GM19043 (cell line): ENCODE results near the gene HHLA2.

Experiments used
- ATAC-seq: cut with Tn5 transposase; IDR thresholded peaks from one replicate; pipeline ENCODE4 v1.9.1; 2021; ENCODE audit warnings: low read depth; ENCODE audit not compliant: unreplicated experiment

HHLA2 gene

DNA sequence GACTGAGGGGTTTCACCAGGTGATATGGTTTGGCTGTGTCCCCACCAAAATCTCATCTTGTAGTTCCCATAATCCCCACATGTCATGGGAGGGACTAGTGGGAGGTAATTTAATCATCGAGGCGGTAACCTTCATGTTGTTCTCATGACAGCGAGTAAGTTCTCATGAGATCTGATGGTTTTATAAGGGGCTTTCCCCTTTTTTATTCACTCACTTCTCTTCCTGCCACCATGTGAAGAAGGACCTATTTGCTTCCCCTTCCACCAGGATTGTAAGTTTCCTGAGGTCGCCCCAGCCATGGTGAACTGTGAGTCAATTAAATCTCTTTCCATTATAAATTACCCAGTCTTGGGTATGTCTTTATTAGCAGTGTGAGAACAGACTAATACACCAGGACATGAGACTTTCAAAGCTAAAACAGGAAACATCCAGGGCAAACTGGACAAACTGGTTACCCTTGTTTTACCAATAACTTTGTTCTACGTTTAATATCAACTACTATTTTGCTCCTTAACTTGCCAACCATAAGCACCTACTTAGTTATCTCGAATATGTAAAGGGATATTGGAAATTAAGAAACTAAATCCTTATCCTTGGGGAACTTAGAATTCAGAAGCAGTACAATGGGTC lies 115.9 kb downstream of the HHLA2 start:
- ATAC-seq: no peak

DNA sequence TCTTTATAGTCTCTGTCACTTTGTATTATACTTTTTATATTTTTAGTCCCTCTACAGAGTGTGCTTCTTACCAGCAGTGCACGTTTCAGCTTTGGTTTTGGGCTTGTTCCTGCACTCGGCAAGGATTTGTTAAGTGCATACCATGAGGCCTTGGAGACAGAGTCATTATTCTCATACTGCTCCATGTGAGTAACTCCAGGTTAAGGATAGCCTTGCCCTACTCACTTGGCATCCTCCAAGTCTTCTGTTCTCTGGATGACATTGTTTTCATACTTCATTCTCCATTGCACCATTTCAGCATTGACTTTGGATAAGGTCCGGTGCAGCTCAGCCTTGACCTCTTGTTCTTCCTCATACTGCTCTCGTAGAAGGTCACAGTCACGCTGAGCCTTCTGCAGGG lies 117.7 kb downstream of the HHLA2 start:
- ATAC-seq: no peak

DNA sequence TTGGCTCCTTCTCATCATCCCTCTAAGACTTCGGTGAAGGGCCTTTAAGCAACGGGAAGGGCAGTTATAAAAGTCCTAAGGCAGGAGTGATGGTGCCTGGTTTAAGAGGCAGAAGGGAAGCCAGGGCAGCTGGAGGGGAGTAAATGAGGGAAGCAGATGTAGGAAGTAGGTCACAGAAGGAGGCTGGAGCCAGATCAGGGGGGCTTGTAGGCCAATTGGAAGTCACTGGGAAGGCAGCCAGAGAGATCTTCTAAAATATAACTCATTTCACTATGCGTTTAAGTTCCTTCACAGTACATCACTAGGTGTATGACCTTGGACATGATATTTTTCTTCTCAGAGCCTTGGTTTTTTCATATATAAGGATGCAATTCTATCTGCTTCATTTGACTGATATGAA lies 119.3 kb downstream of the HHLA2 start:
- ATAC-seq: no peak

DNA sequence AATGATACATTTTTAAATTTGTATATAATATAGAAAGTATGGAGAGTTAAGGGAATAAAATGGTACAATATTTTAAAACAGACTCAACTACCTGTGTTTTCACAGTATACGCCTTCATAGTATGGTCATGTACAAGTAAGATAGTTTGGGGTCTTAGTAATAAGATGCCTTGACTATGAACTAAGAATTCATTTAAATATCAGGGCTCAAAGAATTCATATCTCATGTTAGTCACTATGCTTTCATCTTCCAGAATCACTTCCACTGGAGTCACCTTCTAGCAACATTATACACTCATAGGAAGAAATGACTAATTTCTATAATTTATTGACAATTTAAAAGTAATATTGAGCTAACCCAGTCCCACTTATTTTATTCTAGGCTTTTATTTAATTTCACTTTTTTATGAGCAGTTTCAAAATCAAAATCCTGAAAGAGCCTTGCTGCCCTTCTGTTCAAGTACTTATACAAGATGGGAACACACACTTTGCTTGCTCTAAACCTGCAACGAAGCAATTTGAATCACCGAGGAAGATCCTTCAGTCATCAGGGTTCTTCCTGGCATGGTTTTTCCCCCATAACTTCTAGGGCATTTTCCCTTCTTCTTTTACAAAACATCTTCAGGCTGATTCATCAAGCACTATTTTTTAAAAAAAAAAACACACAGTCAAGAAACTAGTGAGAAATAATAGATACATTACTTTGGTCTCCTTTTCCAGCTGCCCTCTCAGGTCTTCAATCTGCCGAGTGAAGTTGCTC lies 119.9 kb downstream of the HHLA2 start:
- ATAC-seq: no peak

DNA sequence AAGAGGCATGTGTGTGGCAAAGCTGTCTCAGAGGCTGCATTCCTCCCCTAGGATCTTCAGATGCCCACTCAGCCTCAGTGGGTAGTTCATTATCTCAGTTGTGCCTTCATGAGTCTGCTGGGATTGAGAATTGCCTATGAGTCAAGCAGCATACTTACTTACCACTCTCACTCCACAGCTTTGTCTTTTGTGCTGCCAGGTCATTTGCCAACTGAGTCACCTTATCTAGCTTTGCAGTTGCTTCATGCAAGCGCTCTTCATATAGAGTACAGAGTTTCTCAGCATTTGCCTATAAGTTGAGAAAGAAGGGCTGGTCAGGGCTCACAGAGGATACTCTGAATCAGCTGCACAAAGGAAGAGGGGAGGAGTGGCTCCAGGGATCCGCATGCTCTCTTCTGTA lies 124.6 kb downstream of the HHLA2 start:
- no peak for ATAC-seq
